GM21576 (cell line): ENCODE measurements around the gene COX6A2.
"Not testable (repeated sequence)": the region's sequence is repeated elsewhere in the genome, so short reads cannot be mapped to it uniquely, and the experiment has no call there.

Source experiments
- ATAC-seq: cut with Tn5 transposase; IDR thresholded peaks from one replicate; pipeline ENCODE4 v1.9.1; 2021; ENCODE audit warnings: mild to moderate bottlenecking, moderate library complexity; ENCODE audit not compliant: unreplicated experiment

Gene COX6A2

DNA sequence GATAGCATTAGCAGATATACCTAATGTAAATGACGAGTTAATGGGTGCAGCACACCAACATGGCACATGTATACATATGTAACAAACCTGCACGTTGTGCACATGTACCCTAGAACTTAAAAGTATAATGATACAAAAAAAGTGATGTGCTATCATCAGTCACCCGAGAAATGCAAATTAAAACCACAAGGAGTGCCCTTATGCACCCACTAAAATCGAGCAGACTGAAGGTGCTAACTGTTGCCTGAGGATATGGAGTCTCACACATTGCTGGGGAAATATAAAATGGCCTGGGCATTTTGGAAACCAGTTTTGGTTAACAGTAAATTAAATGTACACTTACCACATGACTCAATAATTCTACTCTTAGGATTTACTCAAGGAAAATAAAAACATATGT, 10.9 kb upstream of the COX6A2 start:
- ATAC-seq: not testable (repeated sequence)

DNA sequence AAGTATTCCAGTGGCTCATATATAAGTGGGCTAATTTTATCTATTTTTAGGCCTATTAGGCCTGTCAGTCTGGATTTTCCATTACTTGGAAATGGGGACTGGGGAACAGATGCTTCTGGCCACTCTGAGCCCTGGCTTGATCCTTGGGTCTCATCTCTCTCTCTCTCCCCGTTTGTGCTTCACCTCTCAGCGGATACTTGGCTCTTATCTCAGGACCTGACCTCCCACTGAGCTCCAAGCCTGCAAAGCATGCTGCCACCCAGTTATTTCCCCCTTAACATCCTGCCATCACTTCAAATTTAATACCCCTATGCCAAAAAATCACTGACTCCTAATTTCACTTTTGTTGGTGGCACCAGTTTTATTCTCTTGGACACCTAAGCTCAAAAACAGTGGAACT, 10.3 kb upstream of the COX6A2 start:
- no peak for ATAC-seq

DNA sequence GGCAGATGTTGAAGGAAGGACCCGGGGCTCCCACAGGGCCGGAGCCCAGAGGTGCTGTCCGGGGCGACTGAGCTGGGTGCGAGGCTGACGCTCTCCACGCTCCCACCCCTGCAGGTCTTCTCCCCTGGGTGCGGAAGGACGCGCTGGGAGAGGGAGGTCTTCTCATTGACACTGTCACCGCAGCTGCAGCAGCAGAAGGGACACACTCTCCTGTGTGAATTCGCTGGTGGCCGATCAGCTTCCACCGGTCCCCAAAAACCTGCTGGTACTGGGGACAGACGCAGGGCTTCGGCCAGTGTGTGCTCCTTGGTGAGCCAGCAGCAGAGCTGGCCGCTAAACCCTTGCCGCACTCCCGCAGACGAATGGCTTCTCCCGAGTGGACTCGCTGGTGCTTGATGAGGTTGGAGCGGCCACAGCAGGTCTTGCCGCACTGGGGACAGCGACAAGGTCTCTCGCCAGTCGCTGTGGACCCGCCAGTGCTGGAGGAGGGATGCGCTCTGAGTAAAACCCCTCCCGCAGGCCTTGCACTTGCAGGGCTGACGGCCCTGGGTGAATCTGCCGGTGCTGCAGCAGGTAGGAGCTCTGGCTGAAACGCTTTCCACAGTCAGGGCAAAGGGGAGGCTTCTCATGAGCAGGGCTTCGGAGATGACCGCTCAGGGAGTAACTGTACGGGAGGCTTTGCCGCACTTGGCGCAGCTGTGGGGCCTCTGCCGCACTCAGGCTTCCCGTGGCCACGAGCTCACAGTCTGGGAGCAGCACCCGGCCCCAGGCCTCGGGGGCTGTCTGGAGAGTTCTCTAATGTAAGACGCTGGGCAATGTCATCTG, 8.3 kb upstream of the COX6A2 start:
- no peak for ATAC-seq

DNA sequence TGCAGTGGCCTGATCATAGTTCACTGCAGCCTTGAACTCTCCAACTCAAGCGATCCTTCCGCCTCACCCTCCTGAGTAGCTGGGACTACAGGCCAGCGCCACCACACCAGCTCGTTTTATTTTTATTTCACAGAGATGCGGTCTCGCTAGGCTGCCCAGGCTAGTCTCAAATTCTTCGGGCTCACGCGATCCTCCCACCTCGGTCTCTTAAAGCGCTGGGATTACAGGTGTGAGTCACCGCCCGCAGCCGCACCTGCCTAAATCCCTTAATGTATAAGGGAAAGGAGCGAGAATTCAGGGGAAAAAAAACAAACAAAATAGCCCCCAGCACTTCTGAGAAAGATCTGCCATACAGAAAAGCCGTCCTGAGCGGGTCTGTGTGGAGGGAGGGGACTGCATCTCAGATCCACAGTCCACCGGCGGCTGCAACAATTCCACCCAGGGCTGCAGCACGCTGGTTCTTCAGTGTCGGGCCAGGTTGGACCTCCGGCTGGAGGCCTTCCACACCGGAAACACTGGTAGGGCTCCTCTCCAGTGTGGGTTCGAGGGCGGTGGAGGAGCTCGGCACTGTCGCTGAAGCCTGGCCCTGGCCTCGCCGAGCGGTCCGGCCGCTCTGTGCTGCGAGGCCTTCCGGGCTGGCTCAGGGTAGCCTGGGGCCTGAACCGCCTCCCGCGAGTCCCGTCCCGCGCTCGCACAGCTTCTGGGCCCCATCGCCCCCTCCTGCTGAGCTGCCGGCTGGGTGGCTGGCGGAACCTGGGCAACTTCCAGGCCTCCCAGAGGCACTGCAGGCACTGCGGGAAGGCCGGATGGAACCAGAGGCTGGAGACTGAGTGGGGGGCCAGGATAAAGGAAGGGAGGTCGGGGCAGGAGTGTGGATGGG, 7.4 kb upstream of the COX6A2 start:
- ATAC-seq: no peak

DNA sequence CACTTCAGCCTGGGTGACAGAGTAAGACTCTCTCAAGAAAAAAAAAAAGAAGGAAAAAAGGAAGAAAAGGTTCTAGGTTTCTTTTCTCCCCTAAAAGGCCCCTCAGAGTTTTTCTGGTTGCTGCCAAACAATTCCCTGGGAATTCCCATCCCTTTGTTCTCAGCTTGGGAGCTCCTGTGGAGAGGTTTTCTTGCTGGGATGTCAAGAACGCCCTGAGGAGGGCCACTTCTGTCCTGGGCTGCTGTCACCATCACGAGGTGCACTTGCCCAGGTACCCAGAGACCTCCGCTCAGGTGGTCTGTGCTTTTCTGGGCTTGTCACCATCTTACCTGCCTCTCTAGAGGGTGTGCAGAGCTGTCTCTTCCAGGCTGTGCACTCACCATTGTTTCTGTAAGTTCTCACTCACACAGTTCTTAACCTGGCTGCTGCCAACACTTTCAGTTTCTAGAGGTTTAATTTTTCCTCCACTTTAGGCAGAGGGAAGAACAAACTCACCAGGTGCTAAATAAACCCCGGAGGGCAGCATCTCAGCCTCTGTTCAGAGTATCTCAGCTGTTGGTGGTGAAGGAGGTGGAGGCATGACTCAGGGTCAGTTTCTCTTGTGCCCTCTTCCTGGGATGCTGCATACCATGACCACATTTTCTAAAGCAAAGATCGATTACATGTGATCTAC, 2.4 kb upstream of the COX6A2 start:
- no peak for ATAC-seq

DNA sequence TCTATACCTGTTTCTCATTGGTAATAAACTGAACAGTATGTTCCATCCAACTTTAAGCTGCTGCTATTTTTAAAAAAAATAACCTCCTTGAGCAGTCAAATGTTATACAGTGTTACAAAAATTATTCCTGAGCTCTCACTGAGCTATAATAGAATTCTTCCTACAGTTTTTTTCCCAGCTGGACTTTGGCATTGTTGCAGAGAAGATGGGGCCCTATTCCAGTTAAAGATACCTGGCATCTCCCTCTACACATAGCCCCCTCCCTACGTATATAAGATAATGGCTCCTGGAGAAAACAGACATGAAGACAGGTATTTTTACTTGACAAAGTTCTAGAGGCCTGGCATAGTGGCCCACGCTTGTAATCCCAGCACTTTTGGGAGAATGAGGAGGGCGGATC, 1.6 kb upstream of the COX6A2 start:
- no peak for ATAC-seq

DNA sequence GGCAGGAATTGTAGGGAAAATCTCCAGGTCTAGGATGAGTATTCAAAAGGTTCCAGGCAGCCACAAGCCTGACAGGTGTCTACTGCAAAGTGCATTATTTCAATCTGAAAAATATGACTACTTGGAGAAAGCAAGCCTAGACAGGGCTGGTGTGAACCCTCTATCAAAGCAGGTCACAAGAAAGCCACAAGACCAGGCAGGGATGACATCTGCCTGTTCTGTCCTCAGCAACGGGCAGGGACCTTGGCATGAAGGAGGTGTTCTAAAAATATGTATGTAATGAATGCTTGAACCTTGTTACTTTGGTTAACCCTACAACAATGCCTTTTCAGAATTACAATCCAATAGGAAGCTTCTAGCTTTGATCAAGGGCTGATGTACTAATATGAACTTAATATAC, 1.2 kb upstream of the COX6A2 start:
- ATAC-seq: no peak

DNA sequence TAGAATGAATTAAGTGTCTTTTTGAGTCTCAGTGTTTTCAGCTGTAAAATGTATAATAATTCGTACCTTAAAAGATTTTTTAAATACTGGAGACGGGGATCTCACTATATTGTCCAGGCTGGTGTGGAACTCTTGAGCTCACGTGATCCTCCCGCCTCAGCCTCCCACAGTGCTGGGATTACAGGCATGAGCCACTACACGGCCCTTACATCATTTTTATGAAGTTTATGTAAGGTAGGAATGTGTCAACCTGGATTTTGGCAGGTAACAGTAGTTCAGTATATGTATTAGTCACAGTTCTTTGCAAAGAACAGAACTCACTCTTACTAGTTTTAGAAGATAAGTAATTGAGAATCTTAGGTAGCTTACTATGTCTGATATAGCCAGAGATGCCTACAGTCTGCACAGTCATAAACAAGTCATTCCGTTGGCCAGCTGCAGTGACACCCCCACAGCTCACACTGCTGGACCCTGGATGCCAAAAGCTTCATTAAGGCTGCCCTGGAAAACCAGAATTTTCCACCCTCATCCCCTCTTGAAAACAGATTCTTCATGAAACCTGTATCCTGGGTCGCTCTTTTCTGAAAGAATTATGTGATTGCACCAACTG, 583 bp upstream of the COX6A2 start:
- ATAC-seq: no peak

DNA sequence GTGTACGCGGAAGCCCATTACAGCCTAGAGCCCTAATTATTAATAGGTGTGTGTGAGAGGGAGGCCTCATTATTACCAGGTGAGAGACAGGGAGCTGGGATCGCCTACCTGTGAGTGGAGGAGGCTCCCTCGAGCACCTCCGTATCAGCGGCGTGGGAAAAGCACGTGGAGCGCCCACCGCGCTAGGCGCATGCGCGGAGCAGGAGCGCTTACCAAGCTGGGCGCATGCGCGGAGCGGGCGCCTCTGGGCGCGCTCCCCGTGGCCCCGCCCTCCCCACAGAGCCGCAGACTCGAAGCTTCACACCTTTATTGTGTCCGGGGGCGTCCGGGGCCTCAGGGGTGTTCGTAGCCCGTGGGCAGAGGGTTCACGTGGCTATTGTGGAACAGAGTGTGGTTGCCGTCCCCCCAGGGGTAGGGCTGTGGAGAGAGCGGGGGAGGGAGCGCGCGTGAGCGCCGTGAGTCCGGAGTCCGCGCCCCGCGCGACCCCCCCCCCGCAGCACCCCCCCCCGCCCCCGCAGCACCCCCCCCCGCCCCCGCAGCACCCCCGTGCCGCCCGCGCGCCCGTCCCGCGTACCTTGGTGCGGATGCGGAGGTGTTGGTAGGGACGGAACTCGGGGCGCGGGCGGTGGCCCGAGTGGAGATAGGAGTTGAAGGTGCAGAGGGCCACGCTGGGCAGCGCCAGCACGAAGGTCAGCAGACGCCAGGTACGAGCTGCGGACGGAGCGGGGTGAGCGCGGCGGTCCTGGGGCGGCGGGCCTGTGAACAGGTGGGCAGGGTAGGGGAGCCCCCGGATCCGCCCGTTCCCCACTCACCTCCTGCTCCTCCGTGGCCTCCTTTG, 500 bp downstream of the COX6A2 start:
- ATAC-seq: no peak

DNA sequence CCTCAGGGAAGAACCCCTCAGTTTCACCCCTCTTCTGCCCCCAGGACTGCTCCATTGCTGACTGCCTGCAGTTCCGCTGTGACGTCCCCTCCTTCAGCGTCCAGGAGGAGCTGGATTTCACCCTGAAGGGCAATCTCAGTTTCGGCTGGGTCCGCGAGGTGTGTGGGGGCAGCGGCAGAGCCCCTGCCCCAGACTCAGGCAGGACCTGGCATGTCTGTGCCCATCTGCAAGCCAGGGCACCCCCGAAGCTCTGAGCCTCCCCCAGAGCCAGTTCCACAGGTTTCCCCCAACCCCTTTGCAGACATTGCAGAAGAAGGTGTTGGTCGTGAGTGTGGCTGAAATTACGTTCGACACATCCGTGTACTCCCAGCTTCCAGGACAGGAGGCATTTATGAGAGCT, 4.4 kb downstream of the COX6A2 start:
- no peak for ATAC-seq

DNA sequence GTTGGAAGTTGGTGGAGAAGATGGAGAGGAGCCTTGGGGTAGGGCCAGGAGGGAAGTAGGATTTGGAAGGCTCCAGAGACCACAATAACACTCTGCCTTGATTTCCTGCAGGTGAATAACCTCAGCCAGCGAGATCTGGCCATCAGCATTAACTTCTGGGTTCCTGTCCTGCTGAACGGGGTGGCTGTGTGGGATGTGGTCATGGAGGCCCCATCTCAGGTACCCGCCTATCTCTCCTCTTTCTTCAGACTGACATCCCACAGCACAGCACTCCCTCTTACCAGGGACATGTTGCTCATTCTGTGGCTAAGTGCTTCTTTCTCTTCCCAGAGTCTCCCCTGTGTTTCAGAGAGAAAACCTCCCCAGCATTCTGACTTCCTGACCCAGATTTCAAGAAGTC, 4.9 kb downstream of the COX6A2 start:
- no peak for ATAC-seq

DNA sequence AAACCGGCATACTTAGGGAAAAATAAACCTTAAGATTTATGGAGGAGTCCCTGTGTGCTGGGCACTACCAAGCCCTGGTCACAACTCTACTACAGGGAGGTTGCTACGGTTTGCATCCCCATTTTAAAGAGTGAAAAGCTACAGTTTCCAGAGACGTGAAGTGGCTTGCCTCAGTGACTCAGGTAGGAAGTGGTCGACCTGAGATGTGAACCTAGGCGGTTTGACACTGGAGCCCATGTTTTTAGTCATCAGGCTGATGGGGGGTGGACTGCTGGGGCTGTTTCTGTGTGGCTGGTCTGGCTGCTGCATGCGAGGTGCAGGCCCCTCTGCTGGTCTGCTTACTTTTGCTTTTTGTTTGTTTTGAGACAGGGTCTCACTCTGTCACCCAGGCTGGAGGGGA, 6.6 kb downstream of the COX6A2 start:
- no peak for ATAC-seq

DNA sequence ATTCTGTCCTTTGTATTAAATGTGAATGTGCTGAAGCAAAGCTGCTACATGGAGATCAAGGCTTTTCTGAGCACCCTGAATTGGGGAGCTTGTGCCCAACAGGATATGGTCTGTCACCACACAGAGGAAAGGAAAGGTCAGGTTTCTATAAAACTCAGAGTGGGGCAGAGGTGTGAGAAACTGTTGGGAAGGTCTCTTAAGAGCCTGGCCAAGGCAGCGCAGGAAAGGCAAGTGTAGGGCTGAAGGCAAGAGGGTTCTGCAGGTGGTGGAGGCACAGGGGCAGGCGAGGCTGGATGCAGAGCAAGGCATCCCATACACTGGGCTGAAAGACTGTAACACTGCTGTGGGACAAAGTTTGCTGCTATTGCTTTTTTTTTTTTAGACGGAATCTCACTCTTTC, 8.1 kb downstream of the COX6A2 start:
- no peak for ATAC-seq

DNA sequence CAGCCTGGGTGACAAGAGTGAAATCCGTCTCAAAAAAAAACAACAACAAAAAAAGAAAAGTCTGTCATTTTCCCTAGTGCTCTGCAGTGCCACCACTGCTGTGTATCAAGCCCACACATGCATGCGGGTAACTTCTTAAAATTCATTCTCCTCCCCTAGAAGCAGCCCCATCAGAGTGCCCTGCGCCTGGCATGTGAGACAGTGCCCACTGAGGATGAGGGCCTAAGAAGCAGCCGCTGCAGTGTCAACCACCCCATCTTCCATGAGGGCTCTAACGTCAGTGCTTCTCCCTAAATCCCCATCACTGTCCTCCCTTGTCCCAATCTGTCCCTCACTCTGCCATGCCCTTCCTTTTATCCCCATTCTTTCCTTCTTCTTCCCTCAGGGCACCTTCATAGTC, 10.2 kb downstream of the COX6A2 start:
- no peak for ATAC-seq

DNA sequence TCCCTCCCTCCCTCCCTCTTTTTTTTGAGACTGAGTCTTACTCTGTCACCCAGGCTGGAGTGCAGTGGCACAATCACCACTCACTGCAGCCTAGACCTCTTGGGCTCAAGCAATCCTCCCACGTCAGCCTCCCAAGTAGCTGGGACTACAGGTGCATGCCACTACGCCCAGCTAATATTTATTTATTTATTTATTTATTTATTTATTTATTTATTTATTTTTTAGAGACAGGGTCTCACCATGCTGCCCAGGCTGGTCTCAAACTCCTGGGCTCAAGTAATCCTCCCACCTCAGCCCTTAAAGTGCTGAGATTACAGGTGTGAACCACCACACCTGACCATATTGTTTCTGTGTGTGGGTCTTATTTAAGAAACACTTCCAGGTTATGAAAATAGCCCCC, 11.1 kb downstream of the COX6A2 start:
- ATAC-seq: not testable (repeated sequence)

DNA sequence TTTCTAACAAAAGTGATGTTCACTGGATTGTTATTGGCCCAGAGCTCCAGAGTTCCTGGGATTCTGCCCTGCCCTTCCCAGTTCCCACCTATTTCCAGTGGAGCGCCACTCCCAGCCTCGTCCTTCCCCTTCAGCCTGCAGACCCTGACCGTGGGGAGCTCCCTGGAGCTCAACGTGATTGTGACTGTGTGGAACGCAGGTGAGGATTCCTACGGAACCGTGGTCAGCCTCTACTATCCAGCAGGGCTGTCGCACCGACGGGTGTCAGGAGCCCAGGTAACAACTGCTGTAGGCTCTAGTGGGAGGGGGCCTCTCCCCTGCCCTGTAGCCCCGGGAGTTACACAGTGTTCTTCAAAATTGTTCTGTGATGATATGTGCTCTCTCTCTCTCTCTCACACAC, 11.8 kb downstream of the COX6A2 start:
- ATAC-seq: no peak

DNA sequence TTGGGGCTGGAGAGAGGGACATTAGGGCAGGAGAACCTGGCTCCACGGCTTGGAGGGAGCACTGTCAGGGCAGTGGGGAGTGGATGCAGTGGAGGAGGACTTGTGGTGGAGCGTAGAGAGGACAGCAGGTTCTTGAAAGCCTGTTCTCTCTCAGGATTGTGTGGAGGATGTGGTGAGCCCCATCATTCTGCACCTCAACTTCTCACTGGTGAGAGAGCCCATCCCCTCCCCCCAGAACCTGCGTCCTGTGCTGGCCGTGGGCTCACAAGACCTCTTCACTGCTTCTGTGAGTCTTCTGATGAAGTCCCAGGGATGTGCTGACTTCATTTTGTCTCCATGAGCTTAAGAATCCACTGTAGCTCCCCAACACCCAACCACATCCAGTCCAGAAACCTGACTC, 13.5 kb downstream of the COX6A2 start:
- ATAC-seq: no peak

DNA sequence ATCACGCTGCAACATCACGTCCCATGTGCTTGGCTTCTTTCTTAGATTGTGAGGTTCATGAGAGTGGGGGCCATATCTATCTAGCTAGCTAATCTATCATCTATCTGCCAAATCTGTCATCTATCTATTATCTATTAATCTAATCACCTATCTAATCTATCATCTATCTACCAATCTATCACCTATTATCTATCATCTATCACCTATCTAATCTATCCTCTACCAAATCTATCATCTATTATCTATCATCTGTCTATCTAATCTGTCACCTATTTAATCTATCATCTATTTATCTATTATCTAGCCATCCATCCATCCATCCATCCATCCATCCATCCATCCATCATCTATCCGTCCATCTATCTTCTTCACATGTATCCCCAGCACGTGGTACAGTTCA, 14.2 kb downstream of the COX6A2 start:
- no peak for ATAC-seq

DNA sequence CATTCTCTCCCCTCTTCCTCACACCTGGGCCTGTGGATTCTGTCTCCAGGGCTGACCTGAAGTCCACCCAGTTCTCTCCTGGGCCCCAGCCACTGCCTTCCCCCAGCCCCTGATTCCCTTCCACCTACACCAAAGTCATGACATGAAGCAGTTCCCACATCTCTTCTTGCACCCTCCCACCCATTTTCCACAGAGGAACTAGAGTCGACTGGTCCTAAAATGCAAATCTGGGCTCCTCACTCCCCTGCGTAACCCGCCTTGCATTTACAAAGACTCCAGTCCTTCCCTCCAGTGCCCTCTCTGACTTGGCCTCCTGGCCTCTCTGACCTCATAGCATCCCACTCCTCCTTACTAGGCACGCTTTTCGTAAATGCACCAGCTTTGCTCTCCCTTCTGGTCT, 14.8 kb downstream of the COX6A2 start:
- no peak for ATAC-seq

DNA sequence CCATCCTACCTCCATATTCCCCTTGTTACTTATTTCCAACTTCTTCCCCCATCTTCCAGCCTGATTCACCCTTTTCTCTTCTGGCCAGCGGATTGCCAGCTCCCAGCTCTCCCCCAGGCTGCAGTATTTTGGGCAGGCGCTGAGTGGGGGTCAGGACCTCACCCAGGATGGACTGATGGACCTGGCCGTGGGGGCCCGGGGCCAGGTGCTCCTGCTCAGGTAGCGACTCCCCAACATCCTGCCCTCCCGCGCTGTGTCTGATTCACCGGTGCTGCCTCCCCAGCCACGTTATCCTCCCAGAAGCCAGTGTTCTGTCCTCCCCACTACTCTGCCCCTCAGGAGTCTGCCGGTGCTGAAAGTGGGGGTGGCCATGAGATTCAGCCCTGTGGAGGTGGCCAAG, 15.4 kb downstream of the COX6A2 start:
- ATAC-seq: no peak
